ENCODE results near the gene ZFHX2. TPM values are rescaled to one million over a fixed set of nuclear protein-coding genes. Genes with fewer than 3 reads are reported as not detected.

ZFHX2 gene
- polyA plus RNA-seq, 1 donor (not counting 4 experiments of a cell fraction or from before 2014, with no cell fraction given) = 0.18 TPM

DNA sequence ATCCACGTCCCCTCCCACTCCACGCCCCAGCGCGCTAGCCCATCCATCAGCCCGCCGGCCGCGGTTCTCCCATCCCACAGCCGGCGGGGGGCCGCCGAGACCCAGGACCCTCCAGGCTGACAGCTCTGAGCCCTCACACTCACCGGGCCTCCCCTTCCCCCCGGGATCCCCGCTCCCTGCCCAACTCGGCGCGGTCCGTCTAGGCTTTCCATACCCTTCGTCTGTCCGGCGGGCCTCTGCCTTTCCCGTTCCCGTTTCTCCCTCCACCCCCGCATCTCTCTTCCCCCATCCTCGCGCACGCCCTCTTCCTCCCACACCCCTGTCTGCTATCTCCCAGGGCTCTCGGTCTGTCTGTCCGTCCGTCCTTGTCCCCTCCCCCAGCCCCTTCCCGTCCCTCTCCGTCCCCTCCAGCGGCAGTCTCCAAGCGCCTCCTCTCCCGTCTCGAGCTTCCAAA lies 726 bp downstream of the ZFHX2 start:
- Histone ChIP-seq H3K9me1 (ENCODE audit: control insufficient read depth, extremely low read depth, insufficient read depth, low read length) (no peaks in the 10 kb centered on the region), H3K4me2 (ENCODE audit: control insufficient read depth, extremely low read depth, insufficient read depth, low read depth, low read length) (peak overlapping the region; percentile 92), H3K27me3 (ENCODE audit: control insufficient read depth, extremely low read depth, insufficient read depth, low read length) (peaks cover 15% of the 10 kb centered on the region), H4K20me1 (ENCODE audit: control insufficient read depth, extremely low read depth, insufficient read depth, low read length) (no peaks in the 10 kb centered on the region), H3K36me3 (ENCODE audit: control insufficient read depth in 2 of 2, extremely low read depth in 1 of 2, insufficient read depth in 2 of 2, low read length in 2 of 2) (no peaks in the 10 kb centered on the region), H2AFZ (ENCODE audit: control insufficient read depth, low read length) (peak overlapping the region; percentile 72), H3K27ac (ENCODE audit: control insufficient read depth, insufficient read depth, low read length) (no peak overlapping the region), H3K4me1 (ENCODE audit: control insufficient read depth, extremely low read depth, insufficient read depth, low read length) (peaks cover 3% of the 10 kb centered on the region), H3K9me3 (ENCODE audit: control insufficient read depth, low read depth, low read length) (no peaks in the 10 kb centered on the region), H3K9ac (ENCODE audit: control insufficient read depth, extremely low read depth, insufficient read depth, low read length) (peak overlapping the region; percentile 64), H3K79me2 (ENCODE audit: control insufficient read depth, insufficient read depth, low read length) (no peaks in the 10 kb centered on the region), H3K4me3 (ENCODE audit: control insufficient read depth in 2 of 3, extremely low read depth in 1 of 3, insufficient read depth in 2 of 3, low read depth in 1 of 3, low read length in 3 of 3) (peak overlapping the region; percentile 62 to 76 (median 71))
- TF ChIP-seq, protein P1, sequence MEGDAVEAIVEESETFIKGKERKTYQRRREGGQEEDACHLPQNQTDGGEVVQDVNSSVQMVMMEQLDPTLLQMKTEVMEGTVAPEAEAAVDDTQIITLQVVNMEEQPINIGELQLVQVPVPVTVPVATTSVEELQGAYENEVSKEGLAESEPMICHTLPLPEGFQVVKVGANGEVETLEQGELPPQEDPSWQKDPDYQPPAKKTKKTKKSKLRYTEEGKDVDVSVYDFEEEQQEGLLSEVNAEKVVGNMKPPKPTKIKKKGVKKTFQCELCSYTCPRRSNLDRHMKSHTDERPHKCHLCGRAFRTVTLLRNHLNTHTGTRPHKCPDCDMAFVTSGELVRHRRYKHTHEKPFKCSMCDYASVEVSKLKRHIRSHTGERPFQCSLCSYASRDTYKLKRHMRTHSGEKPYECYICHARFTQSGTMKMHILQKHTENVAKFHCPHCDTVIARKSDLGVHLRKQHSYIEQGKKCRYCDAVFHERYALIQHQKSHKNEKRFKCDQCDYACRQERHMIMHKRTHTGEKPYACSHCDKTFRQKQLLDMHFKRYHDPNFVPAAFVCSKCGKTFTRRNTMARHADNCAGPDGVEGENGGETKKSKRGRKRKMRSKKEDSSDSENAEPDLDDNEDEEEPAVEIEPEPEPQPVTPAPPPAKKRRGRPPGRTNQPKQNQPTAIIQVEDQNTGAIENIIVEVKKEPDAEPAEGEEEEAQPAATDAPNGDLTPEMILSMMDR (optimal IDR thresholded peaks at IDR 0.05 in 1 of 3, IDR thresholded peaks at IDR 0.05 in 1 of 3, conservative IDR thresholded peaks at IDR 0.05 in 1 of 3; ENCODE audit: extremely low read depth in 1 of 3, insufficient read depth in 2 of 3, low read length in 3 of 3) = no peak
- TF ChIP-seq EZH2 (IDR thresholded peaks at IDR 0.05; ENCODE audit: low read length) = no peak
- dilution Hi-C loops (cut with MboI; ENCODE audit: extremely low pct_ligation_motif_present, low sequenced_read_pairs) = no loop called here
- DNase-seq (ENCODE audit: low read depth, low spot score) = no peak
- FAIRE-seq = no peak

DNA sequence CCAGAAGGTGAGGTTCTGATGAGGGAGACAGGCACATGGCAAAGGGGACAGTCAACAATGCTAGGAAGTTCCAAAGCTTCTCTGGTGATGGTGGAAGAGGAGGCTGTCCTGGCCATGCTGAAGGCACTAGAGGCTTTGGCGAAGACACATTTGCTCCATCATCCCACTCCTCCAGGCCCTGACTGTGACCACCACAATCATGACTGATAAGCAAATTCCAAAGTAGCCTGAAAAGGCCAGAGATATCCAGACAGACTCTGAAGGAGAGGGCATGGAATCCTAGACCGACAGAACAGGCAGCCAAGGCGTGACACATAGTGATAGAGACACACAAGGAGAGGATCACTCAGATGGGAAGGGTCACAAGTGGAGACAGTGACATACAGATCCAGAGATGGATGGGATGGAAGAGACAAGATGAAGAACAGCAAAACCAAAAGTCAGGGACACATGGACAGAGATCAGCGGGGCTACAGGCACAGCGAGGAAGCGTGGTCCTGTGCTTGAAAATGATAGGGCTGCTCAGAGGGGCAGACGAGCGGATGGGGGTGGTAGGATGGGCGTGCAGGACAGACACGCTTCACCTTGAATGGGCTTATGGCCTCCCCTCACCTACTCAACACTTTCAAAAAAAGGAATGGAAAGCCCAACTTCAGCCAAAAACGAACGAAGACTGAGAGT lies 1.3 kb downstream of the ZFHX2 start:
- Histone ChIP-seq H3K27ac (ENCODE audit: control insufficient read depth, insufficient read depth, low read length) (no peak overlapping the region), H3K4me1 (ENCODE audit: control insufficient read depth, extremely low read depth, insufficient read depth, low read length) (peaks cover 3% of the 10 kb centered on the region), H4K20me1 (ENCODE audit: control insufficient read depth, extremely low read depth, insufficient read depth, low read length) (no peaks in the 10 kb centered on the region), H3K27me3 (ENCODE audit: control insufficient read depth, extremely low read depth, insufficient read depth, low read length) (peaks cover 15% of the 10 kb centered on the region), H3K4me3 (ENCODE audit: control insufficient read depth in 2 of 3, extremely low read depth in 1 of 3, insufficient read depth in 2 of 3, low read depth in 1 of 3, low read length in 3 of 3) (peak overlapping the region; percentile 62 to 76 (median 71)), H3K9ac (ENCODE audit: control insufficient read depth, extremely low read depth, insufficient read depth, low read length) (no peak overlapping the region), H3K4me2 (ENCODE audit: control insufficient read depth, extremely low read depth, insufficient read depth, low read depth, low read length) (peak overlapping the region; percentile 92), H3K9me3 (ENCODE audit: control insufficient read depth, low read depth, low read length) (no peaks in the 10 kb centered on the region), H2AFZ (ENCODE audit: control insufficient read depth, low read length) (peak overlapping the region; percentile 72), H3K79me2 (ENCODE audit: control insufficient read depth, insufficient read depth, low read length) (no peaks in the 10 kb centered on the region), H3K9me1 (ENCODE audit: control insufficient read depth, extremely low read depth, insufficient read depth, low read length) (no peaks in the 10 kb centered on the region), H3K36me3 (ENCODE audit: control insufficient read depth in 2 of 2, extremely low read depth in 1 of 2, insufficient read depth in 2 of 2, low read length in 2 of 2) (no peaks in the 10 kb centered on the region)
- DNase-seq (ENCODE audit: low read depth, low spot score) (no peak), FAIRE-seq (no peak)
- dilution Hi-C loops (cut with MboI; ENCODE audit: extremely low pct_ligation_motif_present, low sequenced_read_pairs) = no loop called here
- TF ChIP-seq EZH2 (IDR thresholded peaks at IDR 0.05; ENCODE audit: low read length) = peak; percentile 64
- TF ChIP-seq, protein P1 (optimal IDR thresholded peaks at IDR 0.05 in 1 of 3, IDR thresholded peaks at IDR 0.05 in 1 of 3, conservative IDR thresholded peaks at IDR 0.05 in 1 of 3; ENCODE audit: extremely low read depth in 1 of 3, insufficient read depth in 2 of 3, low read length in 3 of 3) = no peak
